Ramos (cell line): ENCODE measurements around the gene FICD.
"Not testable (repeated sequence)": the region's sequence is repeated elsewhere in the genome, so short reads cannot be mapped to it uniquely, and the experiment has no call there.

Source experiments
- in situ Hi-C: fragments of 300-500 bp; cut with MboI; formaldehyde crosslinking; loops from one replicate; pipeline ENCODE4 v1.14.3; 2022; ENCODE audit warnings: low sequenced_read_pairs; ENCODE audit not compliant: unreplicated experiment

Gene FICD

DNA sequence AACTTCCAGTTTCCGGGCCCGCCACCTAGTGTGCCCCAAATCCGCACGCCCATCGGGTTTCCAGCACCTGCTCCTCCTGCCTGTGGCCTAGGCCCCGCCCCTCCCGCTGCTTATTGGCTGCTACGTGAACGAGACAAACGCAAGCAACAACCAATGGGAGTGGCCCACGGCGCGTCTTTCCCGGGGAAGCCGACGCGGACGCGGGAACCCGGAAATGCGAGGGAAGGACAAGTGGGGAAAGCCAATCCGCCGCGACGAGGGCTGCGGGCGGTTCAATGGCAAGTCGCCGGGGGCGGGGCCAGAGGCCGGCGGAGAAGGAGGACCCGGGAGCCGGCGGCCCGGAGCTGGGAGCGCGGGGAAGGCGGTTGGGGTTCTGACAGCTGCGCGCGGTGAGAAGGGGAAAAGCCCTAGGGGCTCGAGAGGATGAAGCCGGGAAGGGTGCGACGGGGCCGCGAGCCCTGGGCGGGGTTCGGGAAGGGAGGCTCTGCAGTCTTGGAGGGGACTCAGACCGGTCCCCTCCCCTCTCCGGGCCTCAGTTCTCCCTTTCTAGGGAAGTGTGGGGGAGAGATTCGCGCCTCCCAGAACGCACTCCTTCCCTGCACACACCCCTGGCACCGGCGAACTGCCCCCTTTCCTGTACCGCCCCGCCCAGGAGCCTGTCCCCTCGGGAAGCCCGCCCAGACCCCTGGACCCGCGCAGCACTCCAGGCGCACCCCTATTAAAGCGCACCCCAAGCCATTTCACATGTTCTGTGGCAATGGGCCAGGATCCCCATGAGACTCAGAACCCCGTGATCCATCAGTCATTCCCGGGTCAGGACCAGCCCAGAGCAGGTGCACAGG is at the start of gene FICD:
TSS of gene FICD (plus strand) at position 305 of the 842 bp plus-strand sequence. CDS start 1,696 bp downstream, outside the sequence.
- in situ Hi-C loops: loop anchor here (25.0 kb wide), 1 partner anchor 828 kb away; the partner anchor contains the start of gene PWP1

DNA sequence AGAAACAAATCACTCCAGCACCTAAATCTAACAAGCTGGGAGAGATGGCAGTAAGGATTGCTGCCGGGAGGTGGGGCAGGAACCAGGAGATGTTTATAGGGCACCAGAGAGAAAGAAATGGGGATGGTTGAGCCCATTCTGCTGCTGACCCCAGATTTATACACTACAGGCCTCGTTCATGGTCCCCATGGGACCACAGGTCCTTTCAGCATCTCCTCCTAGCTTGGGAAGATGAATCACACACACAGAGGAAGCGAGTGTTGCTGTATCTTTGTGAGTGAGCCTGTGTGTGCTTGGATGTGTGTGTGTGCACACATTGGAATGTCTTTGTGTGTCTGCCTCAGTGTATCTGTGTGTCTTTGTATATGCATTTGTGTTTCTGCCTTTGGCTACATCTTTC is 49.7 kb upstream of the FICD start:
- in situ Hi-C loops: no loop called here

DNA sequence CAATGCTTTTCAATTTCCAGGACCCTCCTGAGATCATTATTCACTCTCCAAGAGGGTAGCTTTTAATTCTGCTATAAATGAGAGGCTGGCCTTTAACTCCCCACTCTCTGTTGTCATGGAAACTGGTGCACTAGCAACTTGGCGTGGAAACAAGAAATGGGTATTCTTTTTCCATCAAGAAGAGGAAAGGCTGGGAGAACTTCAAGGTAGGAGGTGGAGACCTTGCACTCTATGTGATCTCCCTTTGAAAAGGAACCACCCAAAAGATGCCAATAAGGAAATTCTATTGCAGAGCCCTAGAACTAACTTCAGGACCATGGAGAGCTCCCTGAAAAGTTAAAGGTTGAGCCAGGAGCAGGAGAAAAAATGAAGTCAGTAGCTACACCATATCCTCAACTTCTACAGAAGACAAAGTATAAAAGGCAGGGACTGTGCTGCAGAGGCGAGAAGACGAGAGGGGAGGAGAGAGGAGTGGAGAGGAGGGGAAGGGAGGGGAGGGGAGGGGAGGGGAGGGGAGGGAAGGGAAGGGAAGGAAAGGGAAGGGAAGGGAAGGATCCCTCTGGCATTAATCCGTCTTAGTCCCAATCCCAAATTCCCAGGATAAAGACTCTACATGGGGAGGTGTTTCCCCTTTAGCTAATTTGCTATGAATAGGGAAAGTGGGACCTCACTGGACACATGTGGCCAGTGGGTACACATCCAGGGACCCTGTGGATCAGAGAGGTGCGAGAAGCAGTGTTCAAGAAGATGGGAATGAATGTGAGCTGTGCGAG is 46.7 kb upstream of the FICD start:
- in situ Hi-C loops: no loop called here

DNA sequence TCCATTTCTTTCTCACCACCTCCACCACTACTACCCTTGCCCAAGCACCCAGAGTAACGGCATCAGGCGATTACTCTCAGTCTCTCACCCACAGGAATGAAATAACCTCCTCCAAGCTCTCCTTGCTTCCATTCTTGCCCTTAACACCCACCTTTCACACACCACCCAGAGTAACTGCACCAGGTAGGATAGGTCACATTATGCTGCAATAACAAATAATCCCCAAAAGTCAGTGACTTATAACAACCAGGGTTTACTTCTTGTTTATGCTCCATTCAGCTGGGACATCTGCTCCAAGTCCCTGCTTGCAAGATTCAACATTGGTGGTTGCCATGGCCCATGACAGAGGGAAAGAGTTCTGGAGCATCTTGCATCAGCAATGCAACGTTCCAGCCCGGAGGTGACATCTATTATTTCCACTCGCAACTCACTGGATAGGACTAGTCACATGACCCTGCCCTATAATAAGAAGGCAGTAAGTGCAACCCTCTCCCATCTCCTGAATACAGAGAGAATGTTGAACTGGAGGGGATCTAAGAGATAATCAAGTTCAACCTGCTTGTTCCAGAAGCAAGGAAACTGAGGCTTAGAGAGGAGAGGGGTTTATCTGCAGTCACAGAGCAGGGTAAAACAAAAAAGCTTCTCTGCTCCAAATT is 41.5 kb upstream of the FICD start:
- in situ Hi-C loops: no loop called here

DNA sequence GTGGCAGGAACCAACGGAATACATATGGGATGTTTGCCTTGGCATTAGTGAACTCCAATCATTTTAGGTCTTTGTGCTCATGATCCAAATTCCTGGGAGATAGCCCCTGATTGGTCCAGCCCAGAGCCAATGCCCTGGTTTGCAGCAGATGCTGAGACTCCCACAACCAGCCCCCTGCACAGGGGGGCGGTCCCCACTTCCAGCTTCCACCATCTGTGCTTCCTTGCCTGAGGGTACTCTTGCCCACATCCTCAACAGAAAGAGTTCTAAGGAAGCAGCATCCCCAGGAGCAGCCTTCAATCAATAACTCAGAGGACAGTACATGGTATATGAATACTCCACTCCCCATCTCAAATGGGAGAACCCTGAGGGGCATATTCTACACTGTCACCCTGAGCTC is 39.7 kb upstream of the FICD start:
- in situ Hi-C loops: no loop called here

DNA sequence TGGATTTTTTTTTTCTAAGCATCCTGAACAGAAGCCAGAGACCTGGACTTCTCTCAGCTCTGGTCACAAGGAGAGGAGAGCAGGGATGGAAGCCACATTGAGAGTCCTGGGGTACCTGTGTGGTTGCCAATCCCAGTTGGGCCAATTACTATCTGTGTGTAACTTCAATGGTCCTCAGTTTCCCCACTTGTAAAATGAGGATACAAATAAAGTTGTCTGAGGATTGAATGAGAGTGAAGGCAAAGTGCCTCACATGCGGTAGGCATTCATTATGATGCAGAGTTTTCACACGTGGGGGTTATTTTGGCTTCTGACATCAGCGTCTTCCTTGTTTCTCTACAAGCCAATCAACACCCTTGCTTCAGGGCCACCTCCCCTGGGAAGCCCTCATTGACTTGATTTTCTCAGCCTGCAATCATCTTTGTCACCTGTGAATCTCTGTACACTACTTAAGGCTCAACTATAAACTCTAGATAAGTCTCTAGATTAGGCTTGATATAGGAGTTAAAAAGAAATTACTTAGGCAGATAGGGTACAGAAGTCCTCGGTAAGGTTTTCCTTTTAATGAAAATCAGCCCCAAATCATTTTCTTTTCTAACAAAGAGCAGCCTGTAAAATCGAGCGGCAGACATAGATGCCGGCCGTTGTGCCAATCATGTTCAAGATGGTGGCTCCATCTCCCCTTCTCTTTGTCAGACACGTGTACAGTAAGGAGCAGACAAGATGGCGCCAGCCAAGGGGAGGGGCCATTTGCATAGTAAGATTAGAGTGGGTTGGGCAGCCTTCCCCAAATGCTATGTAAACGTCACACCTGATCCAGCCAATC is 37.8 kb upstream of the FICD start:
- in situ Hi-C loops: no loop called here

DNA sequence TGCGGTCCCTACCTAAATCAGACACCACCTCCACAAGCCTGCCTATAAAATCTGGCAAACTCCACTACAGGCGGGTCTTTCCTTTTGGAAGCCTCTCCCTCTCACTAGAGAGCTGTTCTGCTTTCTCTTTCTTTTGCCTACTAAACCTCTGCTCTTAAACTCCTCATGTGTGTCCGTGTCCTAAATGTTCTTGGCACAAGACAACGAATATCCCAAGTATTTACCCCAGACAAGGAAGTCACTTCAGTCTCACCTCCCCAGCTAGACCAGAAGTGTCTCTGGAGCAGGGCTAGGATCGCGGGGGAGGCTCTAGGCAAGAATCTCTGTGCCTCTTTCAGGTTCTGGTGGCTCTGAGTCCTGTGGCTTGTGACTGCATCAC is 37.2 kb upstream of the FICD start:
- in situ Hi-C loops: no loop called here

DNA sequence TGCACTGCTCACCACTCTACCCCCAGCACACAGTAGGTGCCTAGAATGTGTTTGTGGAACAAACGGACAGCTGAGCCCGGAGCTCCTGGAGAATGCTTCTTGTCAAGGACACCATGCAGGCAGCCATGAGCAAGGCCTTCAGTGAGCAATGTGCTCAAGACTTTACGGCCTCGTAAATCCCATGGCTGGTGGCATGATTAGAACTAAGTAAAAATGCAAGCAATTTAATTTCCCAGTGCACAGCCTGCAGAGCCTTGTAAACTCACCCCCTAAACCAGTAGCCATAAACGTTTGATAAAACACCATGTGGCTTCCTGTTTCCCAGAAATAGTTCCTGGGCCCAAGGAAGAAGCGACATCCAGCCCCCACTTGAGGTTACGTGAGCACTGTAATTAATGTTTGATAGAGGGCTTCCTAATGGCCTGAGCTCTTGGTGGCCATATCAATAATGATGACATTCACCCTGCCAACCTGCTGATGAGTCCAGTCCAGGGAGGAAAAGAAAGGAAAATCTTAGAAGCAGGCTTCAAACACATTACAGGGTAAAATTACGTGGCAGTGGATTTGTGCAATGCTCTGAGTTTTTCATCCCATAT is 36.4 kb upstream of the FICD start:
- in situ Hi-C loops: no loop called here

DNA sequence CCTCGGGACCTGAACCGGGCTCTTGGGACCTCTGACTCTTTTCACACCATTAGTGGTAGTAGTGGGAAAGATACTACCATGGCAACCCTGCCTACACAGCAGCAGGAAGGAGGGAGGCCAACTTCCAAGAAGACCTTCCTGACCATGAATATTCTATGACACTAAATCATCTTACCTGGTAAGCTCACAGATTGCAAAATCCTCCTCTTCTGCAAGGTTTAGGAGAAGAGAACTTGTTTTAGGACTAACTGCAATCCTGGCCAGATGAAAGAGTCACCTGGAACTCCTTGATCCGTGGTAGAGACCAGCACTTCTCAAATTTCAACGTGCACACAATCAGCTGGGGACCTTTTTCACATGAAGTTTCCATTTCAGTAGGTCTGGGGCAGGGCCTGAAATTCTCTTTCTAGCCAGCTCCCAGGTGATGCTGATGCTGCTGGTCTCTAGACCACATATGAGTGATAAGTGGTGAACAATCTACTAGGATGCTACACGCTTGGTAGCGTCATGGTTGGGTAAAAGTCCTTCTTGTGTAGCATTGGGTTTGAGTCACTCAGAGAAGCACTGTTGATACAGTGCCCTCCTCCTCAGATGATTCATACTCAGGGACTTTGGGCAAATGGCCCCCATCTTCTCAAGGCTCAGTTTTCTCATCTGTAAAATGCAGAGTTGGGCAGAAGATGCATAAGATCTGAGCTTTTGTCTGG is 35.6 kb upstream of the FICD start:
- in situ Hi-C loops: no loop called here

DNA sequence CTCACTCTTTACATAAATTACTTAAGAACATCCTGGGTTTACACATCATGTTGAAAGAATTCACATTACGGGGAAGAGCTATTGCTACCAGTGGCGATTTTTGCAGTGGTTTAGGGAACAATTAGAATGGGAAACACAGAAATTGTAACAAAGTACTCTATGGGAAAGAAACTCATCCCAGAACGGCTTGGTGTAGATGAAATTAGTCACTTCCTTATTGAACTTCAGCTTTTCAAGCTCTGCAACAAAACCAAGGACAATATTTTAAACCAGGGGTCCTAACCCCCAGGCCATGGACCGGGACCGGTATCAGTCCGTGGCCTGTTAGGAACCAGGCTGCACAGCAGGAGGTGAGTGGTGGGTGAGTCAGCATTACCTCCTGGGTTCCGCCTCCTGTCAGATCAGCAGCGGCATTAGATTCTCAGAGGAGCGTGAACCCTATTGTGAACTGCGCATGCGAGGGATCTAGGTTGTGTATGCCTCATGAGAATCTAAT is 32.3 kb upstream of the FICD start:
- in situ Hi-C loops: no loop called here

DNA sequence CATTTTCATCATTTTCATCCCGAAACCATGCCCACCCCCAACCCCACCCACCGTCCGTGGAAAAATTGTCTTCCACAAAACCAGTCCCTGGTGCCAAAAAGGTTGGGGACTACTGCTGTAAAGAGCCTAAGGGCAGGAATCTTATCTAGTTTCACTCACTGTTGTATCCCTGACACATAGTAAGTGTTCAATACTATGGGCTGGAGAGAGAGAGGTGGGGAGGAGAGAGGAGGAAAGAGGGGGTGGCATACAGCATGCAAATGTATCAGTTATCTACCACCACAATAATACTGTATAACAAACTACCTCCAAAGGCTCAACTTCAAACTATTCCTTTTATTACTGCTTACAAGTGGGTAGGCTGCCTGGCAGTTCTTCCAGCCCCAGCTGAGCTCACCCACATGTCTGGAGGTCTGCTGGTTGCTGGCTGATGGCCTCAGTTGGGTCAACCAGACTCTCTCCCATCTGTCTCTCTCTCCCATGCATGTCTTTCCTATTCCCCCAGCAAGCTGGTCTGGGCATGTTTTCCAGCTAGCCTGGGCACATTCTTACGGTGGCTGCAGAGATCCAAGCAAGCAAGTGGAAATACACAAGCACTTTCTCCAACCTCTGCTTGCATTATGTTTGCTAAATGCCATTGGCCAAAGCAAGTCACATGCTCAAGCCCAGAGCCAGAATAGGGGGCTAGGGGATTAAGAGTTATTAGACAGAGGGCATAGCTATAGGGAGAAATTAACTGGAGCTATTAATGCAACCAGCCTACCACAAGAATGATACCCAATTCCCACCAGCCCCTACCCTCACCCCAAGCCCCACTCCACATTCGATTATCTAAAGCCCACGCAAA is 31.6 kb upstream of the FICD start:
- in situ Hi-C loops: no loop called here

DNA sequence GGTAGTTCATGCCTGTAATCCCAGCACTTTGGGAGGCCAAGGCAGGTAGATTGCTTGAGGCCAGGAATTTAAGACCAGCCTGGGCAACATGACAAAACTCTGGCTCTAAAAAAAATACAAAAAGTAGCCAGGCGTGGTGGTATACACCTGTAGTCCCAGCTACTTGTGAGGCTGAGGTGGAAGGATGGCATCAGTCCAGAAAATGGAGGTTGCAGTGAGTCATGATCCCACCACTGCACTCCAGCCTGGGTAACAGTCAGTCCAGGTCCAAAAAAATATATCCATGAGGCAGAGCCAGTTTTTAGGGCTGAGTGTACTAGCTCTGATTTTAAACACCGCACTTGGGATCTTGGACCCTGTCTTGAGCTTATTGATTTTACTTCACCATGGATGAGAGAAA is 30.6 kb upstream of the FICD start:
- in situ Hi-C loops: no loop called here

DNA sequence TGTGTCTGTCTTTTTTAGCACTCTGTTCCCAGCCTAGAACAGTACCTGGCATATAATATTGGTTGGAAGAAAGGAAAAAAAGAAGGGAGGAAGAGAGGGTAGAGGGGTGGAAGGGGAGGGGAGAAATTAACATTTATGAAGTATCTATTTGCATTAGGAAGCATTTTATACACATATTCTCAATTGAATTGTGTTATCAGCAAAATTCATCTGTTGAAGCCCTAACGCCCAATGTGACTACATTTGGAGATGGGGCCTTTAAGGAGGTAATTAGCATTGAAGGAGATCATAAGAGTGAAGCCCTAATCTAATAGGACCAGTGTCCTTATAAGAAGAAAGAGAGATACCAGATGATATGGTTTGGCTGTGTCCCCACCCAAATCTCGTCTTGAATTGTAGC is 30.2 kb upstream of the FICD start:
- in situ Hi-C loops: no loop called here

DNA sequence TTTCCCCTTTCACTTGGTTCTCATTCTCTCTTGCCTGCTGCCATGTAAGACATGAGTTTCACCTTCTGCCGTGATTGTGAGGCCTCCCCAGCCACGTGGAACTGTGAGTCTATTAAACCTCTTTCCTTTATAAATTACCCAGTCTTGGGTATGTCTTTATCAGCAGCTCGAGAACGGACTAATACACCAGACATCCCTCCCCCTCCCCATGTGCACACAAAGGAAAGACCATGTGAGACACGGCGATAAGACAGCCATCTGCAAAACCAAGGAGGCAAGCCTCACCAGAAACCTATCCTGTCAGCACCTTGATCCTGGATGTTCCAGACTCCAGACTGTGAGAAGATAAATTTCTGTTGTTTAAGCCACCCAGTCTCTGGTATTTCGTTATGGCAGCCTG is 29.7 kb upstream of the FICD start:
- in situ Hi-C loops: not testable (repeated sequence)

DNA sequence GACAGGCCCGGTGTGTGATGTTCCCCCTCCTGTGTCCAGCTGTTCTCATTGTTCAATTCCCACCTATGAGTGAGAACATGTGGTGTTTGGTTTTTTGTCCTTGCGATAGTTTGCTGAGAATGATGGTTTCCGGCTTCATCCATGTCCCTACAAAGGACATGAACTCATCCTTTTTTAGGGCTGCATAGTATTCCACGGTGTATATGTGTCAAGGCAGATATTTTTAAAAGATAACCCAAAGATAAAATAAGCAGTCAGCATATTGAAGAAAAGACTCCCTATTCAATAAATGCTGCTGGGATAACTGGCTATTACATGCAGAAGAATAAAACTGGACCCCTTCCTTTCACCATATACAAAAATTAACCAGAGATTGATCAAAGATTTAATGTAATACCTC is 28.0 kb upstream of the FICD start:
- in situ Hi-C loops: not testable (repeated sequence)

DNA sequence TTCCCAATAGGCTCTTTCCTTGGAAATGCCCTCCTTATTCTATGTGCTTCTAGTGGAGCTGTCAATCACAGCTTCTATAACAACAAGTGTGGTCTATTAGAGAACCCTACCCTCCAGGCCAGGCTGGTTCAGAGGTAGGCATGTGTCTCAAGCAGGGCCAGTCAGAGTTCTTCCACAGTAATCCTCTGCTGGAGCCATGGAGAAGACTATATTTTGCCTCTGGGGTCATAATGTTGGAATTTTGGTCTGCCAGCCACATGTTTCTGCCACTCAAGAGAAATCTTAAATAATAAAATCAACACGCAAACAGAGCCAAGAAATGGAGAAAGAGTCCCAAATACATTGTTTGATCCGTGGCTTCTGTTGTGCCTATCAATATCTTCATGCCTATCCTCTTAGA is 23.8 kb upstream of the FICD start:
- in situ Hi-C loops: no loop called here

DNA sequence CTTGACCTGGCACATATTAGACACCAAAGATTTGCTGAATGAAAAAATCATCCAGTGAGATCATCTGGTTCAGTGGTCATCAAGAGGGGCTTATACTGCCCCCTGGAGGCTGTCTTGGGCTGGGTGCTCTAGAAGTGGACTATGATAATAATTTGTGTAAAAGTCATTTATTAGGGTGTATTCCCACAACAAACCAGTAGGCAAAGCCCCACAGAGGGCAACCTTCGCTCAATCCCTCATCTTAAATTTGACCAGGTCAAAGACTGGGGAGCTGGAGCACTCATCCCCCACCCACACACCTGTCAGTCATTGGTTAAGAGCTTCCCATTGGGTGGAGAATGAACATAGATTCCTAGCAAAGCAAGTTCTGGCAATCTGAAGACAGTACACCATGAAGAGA is 20.0 kb upstream of the FICD start:
- in situ Hi-C loops: no loop called here
